Measurements from ENCODE around the gene TTI1. TPM values are rescaled to one million over a fixed set of nuclear protein-coding genes. Genes with fewer than 3 reads are reported as not detected.

The TTI1 gene
- total RNA-seq, 1 experiment from 2014 or later: 26.9 TPM

- Histone ChIP-seq H3K4me3 (replicated peaks in 1 of 2; ENCODE audit: low read depth in 1 of 2, low read length in 2 of 2) (no peak overlapping the region), H3K9me3 (ENCODE audit: control insufficient read depth in 1 of 2, insufficient read depth in 1 of 2, low read depth in 1 of 2, low read length in 2 of 2) (no peaks in the 10 kb centered on the region), H3K27me3 (ENCODE audit: insufficient read depth, low read length) (no peaks in the 10 kb centered on the region), H4K20me1 (ENCODE audit: insufficient read depth) (no peaks in the 10 kb centered on the region), H2AFZ (ENCODE audit: low read depth, low read length, poor library complexity, severe bottlenecking) (no peak overlapping the region), H3K9me2 (ENCODE audit: insufficient read depth) (no peaks in the 10 kb centered on the region), H3K27ac (ENCODE audit: low read depth, low read length) (no peak overlapping the region), H3K4me2 (ENCODE audit: low read length) (no peak overlapping the region), H3K36me3 (ENCODE audit: control insufficient read depth in 1 of 2, insufficient read depth in 2 of 2, low read length in 2 of 2) (peaks cover 36 to 42% of the 10 kb centered on the region in 2 experiments), H3K4me1 (ENCODE audit: control insufficient read depth in 1 of 2, insufficient read depth in 2 of 2, low read length in 2 of 2) (no peaks in the 10 kb centered on the region), H3K9ac (ENCODE audit: low read length) (no peak overlapping the region), H3K79me2 (ENCODE audit: insufficient read depth, low read length) (peaks cover 12% of the 10 kb centered on the region; the same call in 1 of the 2 replicates)
- POLR2A ChIA-PET: no interaction called here
- TF ChIP-seq CBX3 (IDR thresholded peaks at IDR 0.05; ENCODE audit: low read depth) (no peak), TCF7L2 (IDR thresholded peaks at IDR 0.05; ENCODE audit: borderline replicate concordance, extremely low read depth, insufficient read depth, insufficient read length) (no peak), FOSL1 (IDR thresholded peaks at IDR 0.05; ENCODE audit: low read depth) (no peak), POLR2A (IDR thresholded peaks at IDR 0.05; ENCODE audit: borderline replicate concordance, extremely low read depth, insufficient read depth, insufficient read length) (no peak), SRF (IDR thresholded peaks at IDR 0.05; ENCODE audit: low read depth) (no peak), EGR1 (IDR thresholded peaks at IDR 0.05; ENCODE audit: low read depth) (no peak), RAD21 (IDR thresholded peaks at IDR 0.05; ENCODE audit: low read depth) (no peak), ATF3 (IDR thresholded peaks at IDR 0.05) (no peak), ZFX (IDR thresholded peaks at IDR 0.05) (no peak), MAX (IDR thresholded peaks at IDR 0.05) (no peak), POLR2AphosphoS5 (IDR thresholded peaks at IDR 0.05; ENCODE audit: low read depth, low read length) (no peak), EZH2phosphoT487 (IDR thresholded peaks at IDR 0.05; ENCODE audit: borderline replicate concordance) (no peak), ELF1 (IDR thresholded peaks at IDR 0.05; ENCODE audit: borderline replicate concordance, low read depth) (no peak), ZNF274 (IDR thresholded peaks at IDR 0.05; ENCODE audit: low read depth, low read length) (no peak), CEBPB (IDR thresholded peaks at IDR 0.05; ENCODE audit: low read depth) (no peak), ZBTB33 (IDR thresholded peaks at IDR 0.05; ENCODE audit: extremely low read depth, insufficient replicate concordance, low read length) (no peak), YY1 (IDR thresholded peaks at IDR 0.05; ENCODE audit: extremely low read depth, insufficient replicate concordance, low read depth, low read length) (no peak), REST (IDR thresholded peaks at IDR 0.05; ENCODE audit: low read depth) (no peak)
- TF ChIP-seq, protein P1, sequence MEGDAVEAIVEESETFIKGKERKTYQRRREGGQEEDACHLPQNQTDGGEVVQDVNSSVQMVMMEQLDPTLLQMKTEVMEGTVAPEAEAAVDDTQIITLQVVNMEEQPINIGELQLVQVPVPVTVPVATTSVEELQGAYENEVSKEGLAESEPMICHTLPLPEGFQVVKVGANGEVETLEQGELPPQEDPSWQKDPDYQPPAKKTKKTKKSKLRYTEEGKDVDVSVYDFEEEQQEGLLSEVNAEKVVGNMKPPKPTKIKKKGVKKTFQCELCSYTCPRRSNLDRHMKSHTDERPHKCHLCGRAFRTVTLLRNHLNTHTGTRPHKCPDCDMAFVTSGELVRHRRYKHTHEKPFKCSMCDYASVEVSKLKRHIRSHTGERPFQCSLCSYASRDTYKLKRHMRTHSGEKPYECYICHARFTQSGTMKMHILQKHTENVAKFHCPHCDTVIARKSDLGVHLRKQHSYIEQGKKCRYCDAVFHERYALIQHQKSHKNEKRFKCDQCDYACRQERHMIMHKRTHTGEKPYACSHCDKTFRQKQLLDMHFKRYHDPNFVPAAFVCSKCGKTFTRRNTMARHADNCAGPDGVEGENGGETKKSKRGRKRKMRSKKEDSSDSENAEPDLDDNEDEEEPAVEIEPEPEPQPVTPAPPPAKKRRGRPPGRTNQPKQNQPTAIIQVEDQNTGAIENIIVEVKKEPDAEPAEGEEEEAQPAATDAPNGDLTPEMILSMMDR (IDR thresholded peaks at IDR 0.05 in 2 of 3, conservative IDR thresholded peaks at IDR 0.05 in 1 of 3; ENCODE audit: borderline replicate concordance in 1 of 3, insufficient read depth in 1 of 3, low read depth in 2 of 3, low read length in 2 of 3): no peak
- CTCF ChIA-PET: interaction anchor here (1.9 kb wide), 1 partner anchor 161 kb away, joined by 10 read pairs; no protein-coding TSS in a partner anchor
- intact Hi-C loops (cut with micrococcal nuclease): loop anchor here (5.0 kb wide), 2 partner anchors 247 to 347 kb away; no protein-coding TSS in a partner anchor
- no TSS peak for BruUV-seq (replicated peaks)
- DNase-seq (ENCODE audit: low read depth, low spot score): no peak
- ATAC-seq: no peak
- RAD21 ChIA-PET (ENCODE audit: low non-redundant PET in 1 of 2, low total read pairs in 2 of 2, uncharacterized antibody in 2 of 2, unreplicated experiment in 2 of 2): no interaction called here
Observed at GRCh38 chr20:38059832-38060231, 26.6 kb upstream of the TTI1 start.
